NCI-H226 (cell line): ENCODE measurements around the gene TOE1.
"Not testable (repeated sequence)": the region's sequence is repeated elsewhere in the genome, so short reads cannot be mapped to it uniquely, and the experiment has no call there.

Experiments
- DNase-seq: peaks from one replicate; pipeline ENCODE4 v3.0.0-alpha.2; 2015

Gene TOE1

GRCh38 chr1:45355683-45356082, 15.7 kb downstream of the TOE1 start:
- no peak for DNase-seq

GRCh38 chr1:45356186-45356585, 16.2 kb downstream of the TOE1 start:
- no peak for DNase-seq

GRCh38 chr1:45359882-45360513, 20.0 kb downstream of the TOE1 start:
- DNase-seq = peak; percentile 14

GRCh38 chr1:45360981-45361380, 21.0 kb downstream of the TOE1 start:
- peak; percentile 20 for DNase-seq

- no peak for DNase-seq
Observed at GRCh38 chr1:45364294-45364693, 24.3 kb downstream of the TOE1 start.

- no peak for DNase-seq
Observed at GRCh38 chr1:45365051-45365450, 25.1 kb downstream of the TOE1 start.

GRCh38 chr1:45370575-45370974, 30.6 kb downstream of the TOE1 start:
- no peak for DNase-seq

GRCh38 chr1:45373573-45373972, 33.6 kb downstream of the TOE1 start:
- DNase-seq = no peak

- DNase-seq = no peak
Observed at GRCh38 chr1:45375104-45376090, 35.4 kb downstream of the TOE1 start.

GRCh38 chr1:45378184-45378583, 38.2 kb downstream of the TOE1 start:
- DNase-seq = no peak

- no peak for DNase-seq
Observed at GRCh38 chr1:45379524-45379923, 39.6 kb downstream of the TOE1 start.

GRCh38 chr1:45380125-45380524, 40.2 kb downstream of the TOE1 start:
- no peak for DNase-seq

GRCh38 chr1:45380730-45381129, 40.8 kb downstream of the TOE1 start:
- DNase-seq = no peak

- no peak for DNase-seq
Observed at GRCh38 chr1:45381243-45381642, 41.3 kb downstream of the TOE1 start.

GRCh38 chr1:45383191-45383590, 43.2 kb downstream of the TOE1 start:
- no peak for DNase-seq

- not testable (repeated sequence) for DNase-seq
Observed at GRCh38 chr1:45384213-45384612, 44.2 kb downstream of the TOE1 start.

- DNase-seq = no peak
Observed at GRCh38 chr1:45385302-45385701, 45.3 kb downstream of the TOE1 start.

- DNase-seq = no peak
Observed at GRCh38 chr1:45386219-45386618, 46.2 kb downstream of the TOE1 start.
